ENCODE results near the gene NHERF1.

The NHERF1 gene

DNA sequence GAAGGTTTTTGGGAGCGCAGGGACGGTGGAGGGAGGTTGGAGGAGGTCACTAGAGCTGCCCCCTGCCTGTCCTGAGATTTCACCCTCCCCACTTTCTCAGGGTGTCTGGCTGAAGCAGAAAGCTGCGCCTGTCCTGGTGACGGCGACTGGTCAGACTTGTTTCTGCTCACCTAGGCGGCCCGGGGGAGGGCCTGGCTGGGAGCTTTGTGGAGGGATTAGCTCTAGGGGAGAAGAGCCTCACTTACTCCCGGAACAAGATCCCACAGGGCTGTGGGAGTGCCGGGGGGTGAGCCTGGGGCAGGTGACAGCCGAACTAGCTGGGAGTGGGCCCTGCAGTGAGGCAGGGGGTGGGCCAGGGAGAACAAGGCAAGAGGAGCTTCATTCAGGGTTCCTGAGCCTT, 11.5 kb downstream of the NHERF1 start:
- peaks cover 69% of the 10 kb centered on the region for H3K4me1 Mint-ChIP-seq
- peak overlapping the region; percentile 91 for H3K27ac Mint-ChIP-seq
- CTCF ChIA-PET = interaction anchor here (0.9 to 5.6 kb wide), 13 partner anchors 10 to 195 kb away, joined by 3 to 55 read pairs (median 14); partner anchors contain the start of genes NAT9 and RAB37
- peak overlapping the region; percentile 68 for H3K4me3 Mint-ChIP-seq
- no peaks in the 10 kb centered on the region for H3K27me3 Mint-ChIP-seq
- peaks cover 27% of the 10 kb centered on the region for H3K36me3 Mint-ChIP-seq
- no peaks in the 10 kb centered on the region for H3K9me3 Mint-ChIP-seq
- no peak for DNase-seq

DNA sequence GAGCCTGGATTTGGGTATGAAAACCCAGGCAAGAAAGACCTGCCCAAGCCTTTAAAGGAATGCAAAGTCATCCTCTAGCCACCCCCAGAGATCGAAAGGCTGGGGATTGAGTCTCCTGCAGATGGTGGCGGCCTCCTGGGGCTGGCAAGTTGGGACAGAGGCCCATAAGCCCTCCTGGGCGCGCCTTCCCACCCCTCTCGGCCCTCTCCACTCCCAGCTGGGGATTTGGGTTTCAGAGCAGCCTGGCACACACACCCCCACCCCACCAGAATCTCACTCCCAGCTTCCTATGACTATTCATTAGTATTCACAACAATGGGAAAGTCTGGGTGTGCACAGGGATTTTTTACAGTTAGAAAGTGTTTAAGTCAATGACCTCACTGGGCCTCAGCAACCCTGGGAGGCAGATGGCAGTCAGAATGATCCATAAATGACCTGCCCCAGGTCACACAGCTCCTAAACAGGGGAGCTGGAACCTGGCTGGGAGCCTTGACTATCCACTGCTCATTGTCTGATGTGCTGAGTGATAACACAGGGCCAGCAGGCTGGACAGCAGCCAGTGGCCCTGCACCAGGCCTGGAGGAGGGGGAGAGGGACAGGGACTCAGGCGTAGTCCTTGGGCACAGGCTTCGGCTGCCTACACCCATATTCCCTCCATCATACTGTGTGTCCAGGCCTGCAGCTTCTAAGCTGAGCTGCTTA, 12.1 kb downstream of the NHERF1 start:
- H3K36me3 Mint-ChIP-seq = peaks cover 27% of the 10 kb centered on the region
- no peak overlapping the region for H3K4me3 Mint-ChIP-seq
- no peaks in the 10 kb centered on the region for H3K9me3 Mint-ChIP-seq
- peaks cover 62% of the 10 kb centered on the region for H3K4me1 Mint-ChIP-seq
- no peak for DNase-seq
- H3K27me3 Mint-ChIP-seq = no peaks in the 10 kb centered on the region
- CTCF ChIA-PET = interaction anchor here (0.9 to 5.6 kb wide), 10 partner anchors 10 to 103 kb away, joined by 4 to 55 read pairs (median 22); partner anchors contain the start of genes NAT9 and RAB37
- H3K27ac Mint-ChIP-seq = peak overlapping the region; percentile 24

DNA sequence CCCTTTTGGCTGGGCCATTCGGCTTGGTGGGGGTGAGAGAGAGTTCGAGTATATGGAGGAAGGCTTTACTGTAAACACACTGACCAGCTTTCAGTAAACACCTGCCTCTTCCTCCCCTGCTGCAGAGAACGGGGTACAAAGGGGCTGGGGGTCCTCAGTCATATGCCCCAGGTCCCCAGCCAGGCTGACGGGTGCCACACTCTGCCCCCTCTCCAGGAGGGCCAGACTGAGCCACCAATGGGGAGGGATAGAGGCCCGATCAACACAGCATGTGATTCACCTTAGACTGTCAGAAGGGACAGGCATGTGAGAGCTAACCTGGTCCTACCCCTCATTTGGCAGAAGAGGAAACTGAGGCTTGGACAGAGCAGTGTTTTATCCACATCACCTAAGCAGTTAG, 13.0 kb downstream of the NHERF1 start:
- no peaks in the 10 kb centered on the region for H3K27me3 Mint-ChIP-seq
- peaks cover 30% of the 10 kb centered on the region for H3K36me3 Mint-ChIP-seq
- H3K9me3 Mint-ChIP-seq = no peaks in the 10 kb centered on the region
- DNase-seq = no peak
- no peak overlapping the region for H3K4me3 Mint-ChIP-seq
- no peak overlapping the region for H3K27ac Mint-ChIP-seq
- peaks cover 63% of the 10 kb centered on the region for H3K4me1 Mint-ChIP-seq
- CTCF ChIA-PET = interaction anchor here (1.5 to 5.6 kb wide), 6 partner anchors 9 to 104 kb away, joined by 7 to 55 read pairs (median 32); partner anchors contain the start of genes NAT9 and RAB37

- Mint-ChIP-seq H3K4me3 (no peak overlapping the region), H3K27ac (no peak overlapping the region), H3K36me3 (peaks cover 32% of the 10 kb centered on the region), H3K9me3 (no peaks in the 10 kb centered on the region), H3K4me1 (peaks cover 58% of the 10 kb centered on the region), H3K27me3 (no peaks in the 10 kb centered on the region)
- CTCF ChIA-PET = interaction anchor here (0.5 to 5.6 kb wide), 4 partner anchors 12 to 246 kb away, joined by 4 to 55 read pairs (median 17); partner anchors contain the start of gene RAB37
- DNase-seq = no peak
Measured at GRCh38 chr17:74761931-74762330, 13.5 kb downstream of the NHERF1 start.

- H3K27me3 Mint-ChIP-seq = no peaks in the 10 kb centered on the region
- peak overlapping the region; percentile 11 for H3K27ac Mint-ChIP-seq
- CTCF ChIA-PET = interaction anchor here (1.0 to 1.6 kb wide), 2 partner anchors 18 to 19 kb away, joined by 4 to 5 read pairs; no protein-coding TSS in a partner anchor
- no peaks in the 10 kb centered on the region for H3K9me3 Mint-ChIP-seq
- no peak overlapping the region for H3K4me3 Mint-ChIP-seq
- peaks cover 37% of the 10 kb centered on the region for H3K36me3 Mint-ChIP-seq
- no peak for DNase-seq
- peaks cover 46% of the 10 kb centered on the region for H3K4me1 Mint-ChIP-seq
Measured at GRCh38 chr17:74763565-74764387, 15.3 kb downstream of the NHERF1 start.

- Mint-ChIP-seq H3K4me1 (peaks cover 39% of the 10 kb centered on the region), H3K27ac (peak overlapping the region; percentile 37), H3K9me3 (no peaks in the 10 kb centered on the region), H3K27me3 (no peaks in the 10 kb centered on the region), H3K4me3 (no peak overlapping the region), H3K36me3 (peaks cover 36% of the 10 kb centered on the region)
- CTCF ChIA-PET = interaction anchor here (1.0 to 1.6 kb wide), 2 partner anchors 20 to 107 kb away, joined by 3 to 5 read pairs; no protein-coding TSS in a partner anchor
- DNase-seq = no peak
Measured at GRCh38 chr17:74764751-74765286, 16.4 kb downstream of the NHERF1 start.

DNA sequence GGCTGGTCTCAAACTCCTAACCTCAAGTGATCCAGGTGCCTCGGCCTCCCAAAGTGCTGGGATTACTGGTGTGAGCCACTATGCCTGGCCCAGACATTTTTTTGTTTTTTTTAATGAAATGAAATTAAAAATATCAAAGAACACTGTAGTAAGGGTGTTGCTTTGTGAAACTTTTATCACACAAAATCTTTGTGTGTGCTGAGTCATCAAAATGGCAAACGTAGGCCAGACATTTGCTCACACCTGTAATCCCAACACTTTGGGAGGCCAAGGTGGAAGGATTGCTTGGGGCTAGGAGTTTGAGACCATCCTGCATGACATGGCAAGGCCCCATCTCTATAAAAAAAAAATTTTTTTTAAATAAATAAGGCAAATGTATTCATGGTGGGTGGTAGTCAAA, 18.0 kb downstream of the NHERF1 start:
- no peaks in the 10 kb centered on the region for H3K9me3 Mint-ChIP-seq
- H3K36me3 Mint-ChIP-seq = peaks cover 46% of the 10 kb centered on the region
- H3K4me1 Mint-ChIP-seq = peaks cover 36% of the 10 kb centered on the region
- no peak overlapping the region for H3K4me3 Mint-ChIP-seq
- no peaks in the 10 kb centered on the region for H3K27me3 Mint-ChIP-seq
- no peak for DNase-seq
- CTCF ChIA-PET = interaction anchor here (2.1 kb wide), 1 partner anchor 30 kb away, joined by 5 read pairs; no protein-coding TSS in a partner anchor
- H3K27ac Mint-ChIP-seq = no peak overlapping the region

GRCh38 chr17:74767111-74767516, 18.7 kb downstream of the NHERF1 start:
- Mint-ChIP-seq H3K27ac (peak overlapping the region; percentile 37), H3K9me3 (no peaks in the 10 kb centered on the region), H3K36me3 (peaks cover 50% of the 10 kb centered on the region)

DNA sequence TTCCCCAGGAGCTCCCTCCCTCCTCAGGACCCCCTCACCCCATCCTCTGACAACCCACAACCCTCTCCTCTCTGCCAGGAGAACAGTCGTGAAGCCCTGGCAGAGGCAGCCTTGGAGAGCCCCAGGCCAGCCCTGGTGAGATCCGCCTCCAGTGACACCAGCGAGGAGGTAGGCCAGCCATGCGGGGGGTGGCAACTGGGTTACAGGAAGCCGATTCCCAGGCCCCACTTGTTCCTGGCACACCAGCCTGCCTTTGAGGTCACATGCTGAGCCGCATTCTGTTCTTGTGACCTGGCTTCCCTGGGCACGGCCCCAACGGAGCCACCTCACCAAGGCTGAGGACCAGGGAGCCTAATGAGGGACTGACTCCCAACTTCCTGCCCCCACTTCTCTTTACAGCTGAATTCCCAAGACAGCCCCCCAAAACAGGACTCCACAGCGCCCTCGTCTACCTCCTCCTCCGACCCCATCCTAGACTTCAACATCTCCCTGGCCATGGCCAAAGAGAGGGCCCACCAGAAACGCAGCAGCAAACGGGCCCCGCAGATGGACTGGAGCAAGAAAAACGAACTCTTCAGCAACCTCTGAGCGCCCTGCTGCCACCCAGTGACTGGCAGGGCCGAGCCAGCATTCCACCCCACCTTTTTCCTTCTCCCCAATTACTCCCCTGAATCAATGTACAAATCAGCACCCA, 19.8 kb downstream of the NHERF1 start:
- CTCF ChIA-PET = interaction anchor here (2.1 kb wide), 1 partner anchor 32 kb away, joined by 5 read pairs; no protein-coding TSS in a partner anchor
- H3K4me1 Mint-ChIP-seq = peaks cover 38% of the 10 kb centered on the region
- peak overlapping the region; percentile 77 for H3K27ac Mint-ChIP-seq
- no peaks in the 10 kb centered on the region for H3K27me3 Mint-ChIP-seq
- no peak for DNase-seq
- H3K4me3 Mint-ChIP-seq = no peak overlapping the region
- H3K36me3 Mint-ChIP-seq = peaks cover 55% of the 10 kb centered on the region
- H3K9me3 Mint-ChIP-seq = no peaks in the 10 kb centered on the region

More at GRCh38 chr17:74767111-74767516, 18.7 kb downstream of the NHERF1 start:
- Mint-ChIP-seq H3K4me1 (peaks cover 35% of the 10 kb centered on the region), H3K4me3 (no peak overlapping the region), H3K27me3 (no peaks in the 10 kb centered on the region)
- no peak for DNase-seq
- CTCF ChIA-PET = interaction anchor here (0.6 to 2.1 kb wide), 2 partner anchors 24 to 31 kb away, joined by 3 to 5 read pairs; no protein-coding TSS in a partner anchor

GRCh38 chr17:74768763-74769114, 20.3 kb downstream of the NHERF1 start:
- peak overlapping the region; percentile 77 for H3K27ac Mint-ChIP-seq

DNA sequence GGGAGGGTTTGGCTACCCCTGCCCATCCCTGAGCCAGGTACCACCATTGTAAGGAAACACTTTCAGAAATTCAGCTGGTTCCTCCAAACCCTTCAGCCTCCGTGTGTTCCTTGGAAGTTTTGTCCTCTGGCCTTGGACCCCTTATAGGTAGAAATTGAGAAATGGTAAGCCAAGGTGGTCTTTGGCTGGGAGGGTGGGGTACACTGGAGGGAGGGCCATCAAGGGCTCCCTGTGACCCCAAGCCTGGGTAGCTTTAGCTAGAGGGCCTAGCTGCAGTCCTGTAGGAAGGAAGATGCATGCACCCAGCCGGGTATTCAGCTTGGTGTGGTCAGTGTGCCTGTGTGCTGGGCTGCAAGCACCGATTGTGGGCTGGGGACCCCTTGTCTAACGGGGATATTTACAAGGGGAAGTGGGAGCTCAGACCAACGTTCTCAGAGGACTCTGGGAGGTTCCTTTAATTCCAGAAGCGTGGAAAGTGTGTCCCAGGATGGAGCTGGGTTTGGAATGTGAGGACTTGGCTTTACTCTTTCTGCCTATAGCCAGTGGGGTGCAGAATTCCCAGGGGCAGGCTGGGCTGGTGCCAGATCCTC, 20.9 kb downstream of the NHERF1 start:
- no peaks in the 10 kb centered on the region for H3K27me3 Mint-ChIP-seq
- H3K9me3 Mint-ChIP-seq = no peaks in the 10 kb centered on the region
- peaks cover 44% of the 10 kb centered on the region for H3K4me1 Mint-ChIP-seq
- H3K4me3 Mint-ChIP-seq = no peak overlapping the region
- no peak for DNase-seq
- CTCF ChIA-PET = interaction anchor here (0.7 to 6.0 kb wide), 6 partner anchors 10 to 112 kb away, joined by 3 to 56 read pairs (median 38); no protein-coding TSS in a partner anchor
- H3K36me3 Mint-ChIP-seq = peaks cover 59% of the 10 kb centered on the region
- H3K27ac Mint-ChIP-seq = peak overlapping the region; percentile 78

More at GRCh38 chr17:74768763-74769114, 20.3 kb downstream of the NHERF1 start:
- DNase-seq = no peak
- peaks cover 57% of the 10 kb centered on the region for H3K36me3 Mint-ChIP-seq
- H3K27me3 Mint-ChIP-seq = no peaks in the 10 kb centered on the region
- H3K9me3 Mint-ChIP-seq = no peaks in the 10 kb centered on the region
- CTCF ChIA-PET = interaction anchor here (2.1 to 6.0 kb wide), 5 partner anchors 9 to 111 kb away, joined by 5 to 56 read pairs (median 38); no protein-coding TSS in a partner anchor
- no peak overlapping the region for H3K4me3 Mint-ChIP-seq
- peaks cover 41% of the 10 kb centered on the region for H3K4me1 Mint-ChIP-seq

DNA sequence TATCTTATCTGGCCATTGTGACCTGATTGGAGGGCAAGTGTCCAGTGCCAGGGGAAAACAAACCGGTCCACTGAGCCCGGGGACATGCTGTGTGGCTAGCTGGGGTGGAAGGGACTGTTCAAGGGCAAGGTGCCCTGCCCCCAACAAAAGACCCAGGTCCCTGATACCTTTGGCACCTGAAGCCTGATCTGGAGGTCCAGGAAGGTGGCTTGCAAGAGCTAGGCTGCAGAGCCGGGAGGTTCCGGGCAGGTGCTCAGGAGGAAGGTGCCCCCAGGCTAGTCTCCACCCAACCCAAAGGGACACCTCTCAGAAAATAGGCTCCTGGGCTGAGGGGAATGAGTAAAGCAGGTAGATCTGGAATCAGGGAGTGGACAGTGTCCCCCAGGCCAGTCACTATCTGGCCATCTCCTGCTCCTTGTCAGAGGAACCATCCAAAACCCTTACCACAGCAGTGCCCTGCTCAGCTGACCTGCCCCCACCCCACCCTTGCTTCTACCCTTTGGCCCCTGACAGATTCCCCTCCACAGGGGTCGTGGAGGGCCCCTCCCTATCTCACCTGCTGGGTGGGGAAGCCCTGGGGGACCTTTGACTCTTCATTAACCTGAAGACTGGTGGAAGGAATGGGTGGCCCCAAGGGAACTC, 21.5 kb downstream of the NHERF1 start:
- no peaks in the 10 kb centered on the region for H3K9me3 Mint-ChIP-seq
- DNase-seq = no peak
- no peak overlapping the region for H3K4me3 Mint-ChIP-seq
- H3K36me3 Mint-ChIP-seq = peaks cover 56% of the 10 kb centered on the region
- H3K27ac Mint-ChIP-seq = peak overlapping the region; percentile 80
- H3K4me1 Mint-ChIP-seq = peaks cover 42% of the 10 kb centered on the region
- no peaks in the 10 kb centered on the region for H3K27me3 Mint-ChIP-seq
- CTCF ChIA-PET = interaction anchor here (0.7 to 6.0 kb wide), 11 partner anchors 10 to 112 kb away, joined by 3 to 56 read pairs (median 11); partner anchors contain the start of gene RAB37
